SK-N-SH treated with all-trans-retinoic acid at 6 μM for 48 hours (cell line): Measurements from ENCODE around the gene PLEKHG2.

Source experiments
- ATAC-seq: fragments of 200-7000 bp; cut with Tn5 transposase; 3 replicates; pipeline ENCODE4 v1.9.1; 2020; ENCODE audit warnings: mild to moderate bottlenecking, moderate library complexity
- ARNTL ChIP-seq: fragments of 450-650 bp; formaldehyde crosslinking; IDR thresholded peaks from 2 replicates; pipeline ENCODE4 v1.5.0; 2020; ENCODE audit warnings: low read depth, mild to moderate bottlenecking, moderate library complexity, borderline replicate concordance
- BACH2 ChIP-seq: fragments of 250-450 bp; sonication (Bioruptor Pico); IDR thresholded peaks from 2 replicates; pipeline ENCODE4 v1.9.0; 2021; ENCODE audit warnings: mild to moderate bottlenecking, borderline replicate concordance
- CSDC2 ChIP-seq: fragments of 250-450 bp; sonication (Bioruptor Pico); IDR thresholded peaks from 2 replicates; pipeline ENCODE4 v1.5.0; 2020; ENCODE audit warnings: mild to moderate bottlenecking, moderate library complexity
- CSRNP3 ChIP-seq: fragments of 250-450 bp; sonication (Bioruptor Pico); IDR thresholded peaks from 2 replicates; pipeline ENCODE4 v1.5.1; 2021; ENCODE audit warnings: mild to moderate bottlenecking, moderate library complexity
- ESRRG ChIP-seq: fragments of 250-450 bp; sonication (Bioruptor Pico); IDR thresholded peaks from 2 replicates; pipeline ENCODE4 v1.6.1; 2021; ENCODE audit warnings: mild to moderate bottlenecking
- GLIS3 ChIP-seq: fragments of 250-450 bp; sonication (Bioruptor Pico); IDR thresholded peaks from 2 replicates; pipeline ENCODE4 v1.5.0; 2020; ENCODE audit warnings: mild to moderate bottlenecking, moderate library complexity
- ISL1 ChIP-seq: fragments of 250-450 bp; sonication (Bioruptor Pico); IDR thresholded peaks from 2 replicates; pipeline ENCODE4 v2.1.2; 2022; ENCODE audit warnings: mild to moderate bottlenecking, moderate library complexity
- OSR1 ChIP-seq: fragments of 250-450 bp; sonication (Bioruptor Pico); IDR thresholded peaks from 2 replicates; pipeline ENCODE4 v1.8.0; 2022; ENCODE audit warnings: moderate library complexity, mild to moderate bottlenecking, inconsistent platforms
- PATZ1 ChIP-seq: fragments of 250-450 bp; sonication (Bioruptor Pico); IDR thresholded peaks from 2 replicates; pipeline ENCODE4 v1.8.0; 2020; ENCODE audit warnings: mild to moderate bottlenecking, moderate library complexity, borderline replicate concordance
- POU6F1 ChIP-seq: fragments of 250-450 bp; sonication (Bioruptor Pico); IDR thresholded peaks from 2 replicates; pipeline ENCODE4 v1.8.0; 2021; ENCODE audit warnings: low read depth, mild to moderate bottlenecking, moderate library complexity, borderline replicate concordance
- PPARA ChIP-seq: fragments of 250-450 bp; sonication (Bioruptor Pico); IDR thresholded peaks from 2 replicates; pipeline ENCODE4 v1.5.0; 2020; ENCODE audit warnings: mild to moderate bottlenecking, borderline replicate concordance
- RARB ChIP-seq: fragments of 250-450 bp; sonication (Bioruptor Pico); IDR thresholded peaks from 2 replicates; pipeline ENCODE4 v1.8.0; 2021; ENCODE audit warnings: mild to moderate bottlenecking, moderate library complexity
- SNAI2 ChIP-seq: fragments of 250-450 bp; sonication (Bioruptor Pico); IDR thresholded peaks from 2 replicates; pipeline ENCODE4 v1.5.0; 2020; ENCODE audit warnings: mild to moderate bottlenecking, moderate library complexity
- TCF4 ChIP-seq: fragments of 250-450 bp; sonication (Bioruptor Pico); IDR thresholded peaks from 2 replicates; pipeline ENCODE4 v1.8.0; 2021; ENCODE audit warnings: mild to moderate bottlenecking, moderate library complexity, borderline replicate concordance
- TOX ChIP-seq: fragments of 250-450 bp; sonication (Bioruptor Pico); IDR thresholded peaks from 2 replicates; pipeline ENCODE4 v1.8.0; 2021; ENCODE audit warnings: mild to moderate bottlenecking, moderate library complexity, borderline replicate concordance
- TSHZ2 ChIP-seq: fragments of 250-450 bp; sonication (Bioruptor Pico); IDR thresholded peaks from 2 replicates; pipeline ENCODE4 v1.5.0; 2020; ENCODE audit warnings: mild to moderate bottlenecking, moderate library complexity
- ZC3H10 ChIP-seq: fragments of 250-450 bp; sonication (Bioruptor Pico); IDR thresholded peaks from 2 replicates; pipeline ENCODE4 v1.5.1; 2021; ENCODE audit warnings: mild to moderate bottlenecking, moderate library complexity
- ZFP3 ChIP-seq: fragments of 250-450 bp; sonication (Bioruptor Pico); IDR thresholded peaks from 2 replicates; pipeline ENCODE4 v1.5.0; 2020; ENCODE audit warnings: mild to moderate bottlenecking, moderate library complexity
- ZFP30 ChIP-seq: fragments of 450-650 bp; formaldehyde crosslinking; IDR thresholded peaks from 2 replicates; pipeline ENCODE4 v1.5.0; 2022; ENCODE audit warnings: mild to moderate bottlenecking, moderate library complexity
- ZNF565 ChIP-seq: fragments of 450-650 bp; formaldehyde crosslinking; conservative IDR thresholded peaks from 2 replicates; pipeline ENCODE4 v1.5.0; 2020; ENCODE audit warnings: low read depth, mild to moderate bottlenecking, moderate library complexity
- ZNF70 ChIP-seq: fragments of 450-650 bp; formaldehyde crosslinking; IDR thresholded peaks from 2 replicates; pipeline ENCODE4 v1.5.0; 2020; ENCODE audit warnings: mild to moderate bottlenecking, moderate library complexity
- ZNF8 ChIP-seq: fragments of 450-650 bp; formaldehyde crosslinking; IDR thresholded peaks from 2 replicates; pipeline ENCODE4 v1.5.0; 2020; ENCODE audit warnings: mild to moderate bottlenecking, moderate library complexity

Gene PLEKHG2

DNA sequence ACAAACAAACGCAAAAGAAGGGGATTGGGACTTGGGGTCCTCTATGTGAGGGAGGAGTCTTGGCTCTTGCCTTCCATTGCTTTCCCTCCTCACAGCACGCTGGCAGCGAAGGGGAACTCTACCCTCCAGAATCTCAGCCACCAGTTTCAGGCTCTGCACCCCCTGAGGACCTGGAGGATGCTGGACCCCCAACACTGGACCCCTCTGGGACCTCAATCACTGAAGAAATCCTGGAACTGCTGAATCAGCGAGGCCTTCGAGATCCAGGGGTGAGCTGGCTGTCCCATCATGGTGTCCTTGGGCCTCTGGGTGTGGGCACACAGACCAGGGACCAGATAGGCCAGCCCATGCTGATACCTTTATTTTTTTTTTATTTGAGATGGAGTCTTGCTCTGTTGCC is 9.6 kb downstream of the PLEKHG2 start:
- ATAC-seq: no peak
- TF ChIP-seq ZNF565 (no peak), PATZ1 (CRISPR knock-in tag) (no peak), PPARA (CRISPR knock-in tag) (no peak), CSDC2 (no peak), TSHZ2 (no peak), TCF4 (CRISPR knock-in tag) (no peak), BACH2 (no peak), POU6F1 (CRISPR knock-in tag) (no peak), ZNF70 (CRISPR knock-in tag) (no peak), ISL1 (no peak), ZNF8 (CRISPR knock-in tag) (no peak), TOX (no peak), GLIS3 (CRISPR knock-in tag) (no peak), OSR1 (no peak), ZC3H10 (no peak), ZFP3 (CRISPR knock-in tag) (no peak), ESRRG (CRISPR knock-in tag) (no peak)
- TF ChIP-seq, all 23 proteins: peak for 0

- no peak for ATAC-seq
- TF ChIP-seq POU6F1 (CRISPR knock-in tag): no peak
- no peak for TF ChIP-seq TOX
- no peak for TF ChIP-seq ARNTL
- TF ChIP-seq TSHZ2: no peak
- no peak for TF ChIP-seq OSR1
- TF ChIP-seq TCF4 (CRISPR knock-in tag): no peak
- no peak for TF ChIP-seq ZNF70 (CRISPR knock-in tag)
- no peak for TF ChIP-seq ZFP30
- TF ChIP-seq SNAI2: no peak
- TF ChIP-seq BACH2: no peak
Measured at GRCh38 chr19:39423258-39424086, 11.0 kb downstream of the PLEKHG2 start.

DNA sequence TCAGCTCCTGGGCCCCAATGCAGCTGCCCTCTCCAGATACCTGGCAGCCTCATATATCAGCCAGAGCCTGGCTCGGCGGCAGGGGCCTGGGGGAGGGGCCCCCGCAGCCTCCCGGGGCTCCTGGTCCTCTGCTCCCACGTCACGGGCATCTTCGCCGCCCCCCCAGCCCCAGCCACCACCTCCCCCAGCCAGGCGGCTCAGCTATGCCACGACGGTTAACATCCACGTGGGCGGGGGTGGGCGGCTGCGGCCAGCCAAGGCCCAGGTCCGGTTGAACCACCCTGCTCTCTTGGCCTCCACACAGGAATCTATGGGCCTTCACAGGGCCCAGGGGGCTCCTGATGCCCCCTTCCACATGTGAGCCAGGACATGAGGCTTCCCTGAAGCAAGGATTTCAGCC is 12.5 kb downstream of the PLEKHG2 start:
- ATAC-seq: no peak
- TF ChIP-seq RARB: no peak
- no peak for TF ChIP-seq ARNTL
- TF ChIP-seq ZNF8 (CRISPR knock-in tag): no peak
- no peak for TF ChIP-seq ZC3H10
- TF ChIP-seq TOX: no peak
- TF ChIP-seq CSDC2: no peak
- no peak for TF ChIP-seq TCF4 (CRISPR knock-in tag)
- TF ChIP-seq GLIS3 (CRISPR knock-in tag): no peak
- no peak for TF ChIP-seq PATZ1 (CRISPR knock-in tag)
- no peak for TF ChIP-seq ESRRG (CRISPR knock-in tag)
- TF ChIP-seq CSRNP3 (CRISPR knock-in tag): no peak
